K562 (cell line): ENCODE results near the gene PXDC1. TPM values are rescaled to one million over a fixed set of nuclear protein-coding genes. Genes with fewer than 3 reads are reported as not detected.

Experiments used
- ATAC-seq: fragments of 200-7000 bp; cut with Tn5 transposase; 3 replicates; pipeline ENCODE4 v1.9.1; 2020; ENCODE audit warnings: moderate library complexity
- BruUV-seq: library from RNA; stranded (reverse); fragments of 400-500 nt; replicated peaks from 2 replicates; lab custom pipeline; 2021; lab: Mats Ljungman, UMichigan
- CTCF ChIA-PET: fragments of 300-600 bp; formaldehyde crosslinking; extraction: SDS; loops from one replicate; lab custom pipeline; 2021; ENCODE audit warnings: low intra/inter-chr PET ratio; lab: Yijun Ruan, JAX
- POLR2A ChIA-PET: fragments of 300-600, 350-650 bp; sonication (Branson Sonifier 250); formaldehyde crosslinking; extraction: SDS; loops from one replicate; lab custom pipeline; 2021; ENCODE audit warnings: antibody characterized with exemption, inconsistent platforms; lab: Yijun Ruan, JAX
- DNase-seq, 4 experiments: peaks; one replicate each; pipeline versions ENCODE4 v3.0.0 to v3.0.0-alpha.2; 2011 to 2018; ENCODE audit warnings: low spot score in 3 of 4, mixed read lengths in 3 of 4; ENCODE audit errors: extremely low read depth in 1 of 4
- FAIRE-seq: peaks from 2 replicates; lab custom pipeline; 2011; peaks lifted over from hg19 to GRCh38; lab: Jason Lieb, UNC
- H2AFZ ChIP-seq: 2 replicates; pipeline ENCODE4 v1.6.0; 2011; ENCODE audit warnings: low read depth, low read length, control low read depth, inconsistent platforms
- H3K27ac ChIP-seq: fragments of 200-600 bp; 3 replicates; pipeline ENCODE4 v1.8.0; 2011; ENCODE audit warnings: low read depth, mild to moderate bottlenecking, control low read depth, inconsistent platforms, low read length, moderate library complexity, mixed read lengths; ENCODE audit errors: extremely low read depth
- H3K27me3 ChIP-seq, 2 experiments: fragments of 300-600 bp in 1 of 2; 2 replicates in 1 of 2; 3 replicates in 1 of 2; pipeline versions ENCODE4 v1.6.0 to v1.8.0; 2011; ENCODE audit warnings: inconsistent platforms in 2 of 2, low read length in 2 of 2, mild to moderate bottlenecking in 1 of 2, mixed read lengths in 1 of 2, moderate library complexity in 1 of 2; ENCODE audit not compliant: control insufficient read depth in 2 of 2, insufficient read depth in 2 of 2
- H3K36me3 ChIP-seq: fragments of 300-600 bp; 3 replicates; pipeline ENCODE4 v1.8.0; 2011; ENCODE audit warnings: mild to moderate bottlenecking, low read length, inconsistent platforms; ENCODE audit not compliant: control insufficient read depth, insufficient read depth
- H3K4me1 ChIP-seq, 2 experiments: fragments of 200-600 bp in 1 of 2; replicated peaks in 1 of 2; 2 replicates in 1 of 2; 3 replicates in 1 of 2; pipeline versions ENCODE4 v1.5.1 to v1.8.0; 2011; ENCODE audit warnings: inconsistent platforms in 2 of 2, low read length in 2 of 2, mild to moderate bottlenecking in 1 of 2, mixed read lengths in 1 of 2, moderate library complexity in 1 of 2; ENCODE audit not compliant: control insufficient read depth in 2 of 2, insufficient read depth in 2 of 2
- H3K4me2 ChIP-seq: 2 replicates; pipeline ENCODE4 v1.6.1; 2011; ENCODE audit warnings: low read length, control low read depth, inconsistent platforms, mixed read lengths; ENCODE audit not compliant: insufficient read depth
- H3K4me3 ChIP-seq: fragments of 200-600 bp; sonication (generic), shearing (Covaris generic); 2 replicates; pipeline ENCODE4 v1.5.1; 2016; ENCODE audit warnings: control low read depth, inconsistent platforms
- H3K79me2 ChIP-seq: fragments of 200-600 bp; 3 replicates; pipeline ENCODE4 v1.8.0; 2011; ENCODE audit warnings: low read length, inconsistent platforms; ENCODE audit not compliant: control insufficient read depth, insufficient read depth
- H3K9ac ChIP-seq, 2 experiments: 2 replicates each; pipeline versions ENCODE4 v1.6.0 to v1.6.1; 2011; ENCODE audit warnings: low read depth in 2 of 2, low read length in 2 of 2, control low read depth in 1 of 2, inconsistent platforms in 1 of 2, mild to moderate bottlenecking in 1 of 2, mixed read lengths in 1 of 2; ENCODE audit not compliant: insufficient read depth in 1 of 2
- H3K9me1 ChIP-seq: one replicate; pipeline ENCODE4 v1.6.0; 2011; ENCODE audit warnings: inconsistent platforms, mild to moderate bottlenecking, low read length, moderate library complexity; ENCODE audit not compliant: control insufficient read depth, insufficient read depth
- H3K9me3 ChIP-seq: replicated peaks from 2 replicates; pipeline ENCODE4 v1.5.1; 2011; ENCODE audit warnings: low read depth, low read length, inconsistent platforms; ENCODE audit not compliant: control insufficient read depth, insufficient read depth
- H4K20me1 ChIP-seq: replicated peaks from 2 replicates; pipeline ENCODE4 v1.6.1; 2011; ENCODE audit warnings: low read length, inconsistent platforms, mixed read lengths; ENCODE audit not compliant: control insufficient read depth, insufficient read depth
- AFF1 ChIP-seq, 2 experiments: fragments of 450-650 bp; IDR thresholded peaks; 2 replicates each; pipeline ENCODE4 v1.6.1; 2018; ENCODE audit warnings: mild to moderate bottlenecking in 2 of 2, low read depth in 1 of 2; ENCODE audit not compliant: partially characterized antibody in 2 of 2
- ATF7 ChIP-seq: fragments of 450-650 bp; IDR thresholded peaks from 2 replicates; pipeline ENCODE4 v1.7.1; 2014; ENCODE audit warnings: mild to moderate bottlenecking, moderate library complexity
- KLF6 ChIP-seq: fragments of 250-450 bp; sonication (Bioruptor Pico); IDR thresholded peaks from 2 replicates; pipeline ENCODE4 v1.4.0; 2020; ENCODE audit warnings: mild to moderate bottlenecking, moderate library complexity, borderline replicate concordance
- POLR2AphosphoS2 ChIP-seq: IDR thresholded peaks from 2 replicates; pipeline ENCODE4 v1.6.1; 2012; ENCODE audit warnings: low read length, improper control_type of control experiment
- SMC3 ChIP-seq: conservative IDR thresholded peaks from 2 replicates; pipeline ENCODE4 v1.6.1; 2011; ENCODE audit warnings: low read depth, low read length, improper control_type of control experiment; ENCODE audit not compliant: insufficient read depth
- ZBTB2 ChIP-seq: fragments of 450-650 bp; IDR thresholded peaks from 2 replicates; pipeline ENCODE4 v1.6.1; 2016; ENCODE audit warnings: antibody characterized with exemption
- ZKSCAN3 ChIP-seq: fragments of 250-450 bp; sonication (Bioruptor Pico); IDR thresholded peaks from 2 replicates; pipeline ENCODE4 v1.4.0; 2020
- whole genome bisulfite sequencing: fragments of 100-300 bp; shearing (Covaris generic); methylation state at CpG from one replicate; pipeline ENCODE4 v1.1.6; 2016; ENCODE audit warnings: low coverage, mixed read lengths; ENCODE audit not compliant: insufficient coverage; ENCODE audit errors: missing lambda C conversion rate; 5-methylcytosine and 5-hydroxymethylcytosine counted together
- in situ Hi-C: fragments of 300-500 bp; cut with MboI; formaldehyde crosslinking; loops from 4 replicates; pipeline ENCODE4 v1.15.0; 2018; ENCODE audit warnings: inconsistent platforms, mixed read lengths
- intact Hi-C: fragments of 100-400 bp; cut with micrococcal nuclease; formaldehyde crosslinking; loops from 2 replicates; pipeline ENCODE4 v1.14.2; 2022
- polyA plus RNA-seq, 8 experiments: library from polyadenylated mRNA; depleted of rRNA in 4 of 8; stranded (reverse) in 5 of 8; unstranded in 3 of 8; fragments of >200 nt; fragmentation: Nextera tagmentation in 2 of 8; fragmentation: Illumina TruSeq in 1 of 8; extraction: Ambion mirVana in 2 of 8; extraction: Trizol in 1 of 8; gene quantifications; 2 replicates each; pipeline versions ENCODE4 v1.2.1 to v1.2.3, GENCODE V29; 2011 to 2014; ENCODE audit warnings: inconsistent platforms in 1 of 8, missing spikeins in 1 of 8
- total RNA-seq, 7 experiments: library from RNA; depleted of rRNA in 6 of 7; stranded (reverse); fragments of >200 nt in 6 of 7; fragmentation: Illumina TruSeq in 2 of 7; extraction: Trizol in 2 of 7; gene quantifications; 2 replicates each; pipeline versions ENCODE4 v1.2.1 to v1.2.3, GENCODE V29; 2011 to 2021; ENCODE audit warnings: low replicate concordance in 1 of 7

Gene PXDC1
- total and polyA plus RNA-seq, 9 of the 15 experiments (the other 6 are each of a cell fraction or from before 2014, with no cell fraction given): 0.09 to 0.33 (median 0.16) TPM; not detected in 5

- ChIA-PET CTCF (no interaction called here), POLR2A (no interaction called here)
- Histone ChIP-seq H3K9me1 (no peaks in the 10 kb centered on the region), H3K4me3 (no peak overlapping the region), H4K20me1 (no peaks in the 10 kb centered on the region; the same call in 1 of the 2 replicates), H3K27ac (no peak overlapping the region), H3K36me3 (no peaks in the 10 kb centered on the region), H3K79me2 (no peaks in the 10 kb centered on the region), H3K4me1 (peaks cover 3 to 9% of the 10 kb centered on the region in 2 experiments; a peak in 2 of 5 replicates), H3K9ac (no peak overlapping the region), H3K9me3 (no peaks in the 10 kb centered on the region), H2AFZ (no peak overlapping the region), H3K27me3 (peaks cover 45 to 74% of the 10 kb centered on the region in 2 experiments; a peak in 4 of 5 replicates), H3K4me2 (no peak overlapping the region)
- intact Hi-C loops: no loop called here
- FAIRE-seq: no peak
- in situ Hi-C loops: no loop called here
- 3% methylated on average over 15 of the region's 16 CpGs for WGBS
- no peak for ATAC-seq
- BruUV-seq: no TSS peak
- DNase-seq: no peak
- TF ChIP-seq ZKSCAN3 (no peak), AFF1 (IDR thresholded peaks at IDR 0.05; ENCODE audit: low read depth in 1 of 2, partially characterized antibody in 2 of 2) (no peak), ATF7 (no peak), KLF6 (CRISPR knock-in tag) (no peak), ZBTB2 (no peak), SMC3 (no peak), POLR2AphosphoS2 (no peak)
- TF ChIP-seq, all 486 proteins: peak for 0
Observed at GRCh38 chr6:3739311-3739897, 12.1 kb downstream of the PXDC1 start.
